A549 (cell line): ENCODE results near the gene SHISA8. TPM values are rescaled to one million over a fixed set of nuclear protein-coding genes. Genes with fewer than 3 reads are reported as not detected.

Experiments used
- ATAC-seq, 2 experiments: fragments of 200-7000 bp in 1 of 2; fragments of >200 bp in 1 of 2; cut with Nextera tagmentation in 1 of 2; cut with Tn5 transposase in 1 of 2; 3 replicates each; pipeline versions ENCODE4 v1.8.0 to v1.9.1; 2018 to 2020; ENCODE audit warnings: mild to moderate bottlenecking in 1 of 2, moderate library complexity in 1 of 2
- CTCF ChIA-PET: fragments of 300-600 bp; sonication (Branson Sonifier 250); formaldehyde crosslinking; extraction: SDS; loops from one replicate; lab custom pipeline; 2021; ENCODE audit warnings: antibody characterized with exemption, inconsistent platforms; lab: Yijun Ruan, JAX
- POLR2A ChIA-PET: fragments of 350-600 bp; formaldehyde crosslinking; extraction: SDS; loops from one replicate; lab custom pipeline; 2021; ENCODE audit warnings: antibody characterized with exemption, inconsistent platforms; lab: Yijun Ruan, JAX
- DNase-seq, 2 experiments: peaks; one replicate each; pipeline versions ENCODE4 v3.0.0 to v3.0.0-alpha.2; 2011 to 2016; ENCODE audit warnings: low read depth in 1 of 2, low spot score in 1 of 2
- FAIRE-seq: peaks from 2 replicates; lab custom pipeline; 2011; peaks lifted over from hg19 to GRCh38; lab: Jason Lieb, UNC
- H3K27ac ChIP-seq, 2 experiments: fragments of >200 bp; sonication (Bioruptor Twin); formaldehyde crosslinking; 3 replicates each; pipeline ENCODE4 v1.5.1; 2016 to 2017
- H3K4me1 ChIP-seq: fragments of >200 bp; sonication (Bioruptor Twin); formaldehyde crosslinking; 3 replicates; pipeline ENCODE4 v1.6.1; 2016
- H3K4me2 ChIP-seq: fragments of >200 bp; sonication (Bioruptor Twin); formaldehyde crosslinking; 3 replicates; pipeline ENCODE4 v1.6.1; 2016
- H3K4me3 ChIP-seq: fragments of >200 bp; sonication (Bioruptor Twin); formaldehyde crosslinking; 3 replicates; pipeline ENCODE4 v1.5.1; 2016
- H3K9me3 ChIP-seq: fragments of >200 bp; sonication (Bioruptor Twin); formaldehyde crosslinking; 3 replicates; pipeline ENCODE4 v1.6.1; 2016
- CHD2 ChIP-seq: fragments of 150-350 bp; IDR thresholded peaks from 2 replicates; pipeline ENCODE4 v1.6.1; 2014; ENCODE audit warnings: low read length; ENCODE audit not compliant: partially characterized antibody
- CHD4 ChIP-seq: fragments of 200-600 bp; sonication (generic); IDR thresholded peaks from 2 replicates; pipeline ENCODE4 v1.6.1; 2016; ENCODE audit warnings: antibody characterized with exemption, mild to moderate bottlenecking, borderline replicate concordance
- CTCF ChIP-seq: fragments of >200 bp; sonication (Bioruptor Twin); formaldehyde crosslinking; IDR thresholded peaks from 3 replicates; pipeline ENCODE4 v1.5.1; 2016
- E2F6 ChIP-seq: IDR thresholded peaks from 2 replicates; pipeline ENCODE4 v1.6.1; 2012; ENCODE audit warnings: low read depth, borderline replicate concordance
- EHF ChIP-seq: fragments of 250-450 bp; sonication (Bioruptor Pico); IDR thresholded peaks from 2 replicates; pipeline ENCODE4 v1.5.0; 2020; ENCODE audit warnings: mild to moderate bottlenecking
- FOXS1 ChIP-seq: fragments of 250-450 bp; sonication (Bioruptor Pico); IDR thresholded peaks from 2 replicates; pipeline ENCODE4 v1.5.0; 2020; ENCODE audit warnings: mild to moderate bottlenecking, moderate library complexity
- GATA3 ChIP-seq: IDR thresholded peaks from 2 replicates; pipeline ENCODE4 v1.6.1; 2012; ENCODE audit warnings: borderline replicate concordance
- HEYL ChIP-seq: fragments of 250-450 bp; sonication (Bioruptor Pico); IDR thresholded peaks from 2 replicates; pipeline ENCODE4 v1.8.0; 2021; ENCODE audit warnings: mild to moderate bottlenecking, moderate library complexity
- HOXA7 ChIP-seq: fragments of 250-450 bp; sonication (Bioruptor Pico); IDR thresholded peaks from 2 replicates; pipeline ENCODE4 v1.5.0; 2020; ENCODE audit warnings: mild to moderate bottlenecking, moderate library complexity
- HOXB13 ChIP-seq: fragments of 250-450 bp; sonication (Bioruptor Pico); IDR thresholded peaks from 2 replicates; pipeline ENCODE4 v1.5.0; 2020; ENCODE audit warnings: low read depth, mild to moderate bottlenecking, moderate library complexity
- HOXB5 ChIP-seq: fragments of 250-450 bp; sonication (Bioruptor Pico); IDR thresholded peaks from 2 replicates; pipeline ENCODE4 v1.5.0; 2020; ENCODE audit warnings: mild to moderate bottlenecking, moderate library complexity
- JUN ChIP-seq, 2 experiments: fragments of >200 bp; sonication (Bioruptor Twin); formaldehyde crosslinking; IDR thresholded peaks; 2 replicates in 1 of 2; 3 replicates in 1 of 2; pipeline ENCODE4 v1.6.1; 2016 to 2017
- JUNB ChIP-seq: fragments of >200 bp; sonication (Bioruptor Twin); formaldehyde crosslinking; IDR thresholded peaks from 2 replicates; pipeline ENCODE4 v1.6.1; 2016
- KDM1A ChIP-seq: fragments of 200-600 bp; sonication (generic); IDR thresholded peaks from 2 replicates; pipeline ENCODE4 v1.6.1; 2016; ENCODE audit warnings: low read depth, mild to moderate bottlenecking
- KDM5A ChIP-seq: fragments of 200-600 bp; sonication (generic); IDR thresholded peaks from 2 replicates; pipeline ENCODE4 v1.6.1; 2016; ENCODE audit warnings: antibody characterized with exemption, mild to moderate bottlenecking
- MAFK ChIP-seq: fragments of 450-650 bp; IDR thresholded peaks from 2 replicates; pipeline ENCODE4 v1.6.1; 2014; ENCODE audit not compliant: partially characterized antibody
- MAX ChIP-seq: IDR thresholded peaks from 2 replicates; pipeline ENCODE4 v1.6.1; 2012
- MAZ ChIP-seq: fragments of 150-350 bp; IDR thresholded peaks from 2 replicates; pipeline ENCODE4 v1.6.1; 2014; ENCODE audit warnings: antibody characterized with exemption, low read depth, low read length, borderline replicate concordance
- MYC ChIP-seq: IDR thresholded peaks from 2 replicates; pipeline ENCODE4 v1.6.1; 2012; ENCODE audit warnings: mild to moderate bottlenecking, inconsistent platforms, low read length, improper control_type of control experiment, borderline replicate concordance
- NPAS2 ChIP-seq: fragments of 250-450 bp; sonication (Bioruptor Pico); IDR thresholded peaks from 2 replicates; pipeline ENCODE4 v1.8.0; 2022; ENCODE audit warnings: mild to moderate bottlenecking, moderate library complexity, borderline replicate concordance
- POLR2AphosphoS2 ChIP-seq: conservative IDR thresholded peaks from 2 replicates; pipeline ENCODE4 v1.6.1; 2012; ENCODE audit warnings: low read length, improper control_type of control experiment, inconsistent platforms
- RFX5 ChIP-seq: fragments of 450-650 bp; IDR thresholded peaks from 2 replicates; pipeline ENCODE4 v1.7.1; 2014; ENCODE audit warnings: antibody characterized with exemption, mild to moderate bottlenecking, moderate library complexity
- RNF2 ChIP-seq: fragments of 200-600 bp; sonication (generic); IDR thresholded peaks from 2 replicates; pipeline ENCODE4 v1.6.1; 2016; ENCODE audit warnings: low read depth, mild to moderate bottlenecking, antibody characterized with exemption, moderate library complexity, borderline replicate concordance
- SMC3 ChIP-seq: fragments of >200 bp; sonication (Bioruptor Twin); formaldehyde crosslinking; IDR thresholded peaks from 3 replicates; pipeline ENCODE4 v1.6.1; 2018; ENCODE audit warnings: inconsistent platforms
- TFCP2L1 ChIP-seq: fragments of 250-450 bp; sonication (Bioruptor Pico); IDR thresholded peaks from 2 replicates; pipeline ENCODE4 v1.5.0; 2021; ENCODE audit warnings: mild to moderate bottlenecking
- ZC3H11A ChIP-seq: fragments of 450-650 bp; IDR thresholded peaks from 2 replicates; pipeline ENCODE4 v1.6.1; 2014; ENCODE audit warnings: antibody characterized with exemption, mild to moderate bottlenecking
- ZFP36 ChIP-seq: fragments of 450-650 bp; IDR thresholded peaks from 2 replicates; pipeline ENCODE4 v1.6.1; 2014; ENCODE audit warnings: borderline replicate concordance; ENCODE audit not compliant: partially characterized antibody
- ZNF302 ChIP-seq: fragments of 250-450 bp; sonication (Bioruptor Pico); IDR thresholded peaks from 2 replicates; pipeline ENCODE4 v1.9.0; 2021; ENCODE audit warnings: inconsistent platforms, mild to moderate bottlenecking, moderate library complexity
- WGBS: methylation state at CpG from one replicate; pipeline ENCODE4 v1.1.6; 2017; ENCODE audit errors: missing lambda C conversion rate; 5-methylcytosine and 5-hydroxymethylcytosine counted together
- polyA plus RNA-seq, 4 experiments: library from polyadenylated mRNA; depleted of rRNA in 3 of 4; stranded (reverse); fragments of >200 nt; fragmentation: RNase III in 1 of 4; extraction: RNeasy Plus Mini Kit Qiagen cat#74134 plus additional on column Dnase treatment in 1 of 4; gene quantifications; 2 replicates in 3 of 4; 3 replicates in 1 of 4; pipeline ENCODE4 v1.2.3, GENCODE V29; 2011 to 2017

The SHISA8 gene
- polyA plus RNA-seq, 2 of the 4 experiments (the other 2 are of a cell fraction) = 0.15 TPM; not detected in 1

- ATAC-seq (no peak), FAIRE-seq (no peak)
- CTCF ChIA-PET = interaction anchor here (0.8 to 2.6 kb wide), 5 partner anchors 38 to 206 kb away, joined by 3 to 10 read pairs (median 4); no protein-coding TSS in a partner anchor
- TF ChIP-seq E2F6 = no peak
- TF ChIP-seq TFCP2L1 (CRISPR knock-in tag) = no peak
- no peak for TF ChIP-seq RFX5
- TF ChIP-seq RNF2 = no peak
- TF ChIP-seq KDM1A = no peak
- no peak for TF ChIP-seq JUNB
- TF ChIP-seq MYC = no peak
- no peak for TF ChIP-seq SMC3
- no peak for TF ChIP-seq KDM5A
- TF ChIP-seq MAFK = no peak
- TF ChIP-seq ZFP36 = no peak
- TF ChIP-seq EHF (CRISPR knock-in tag) = no peak
- TF ChIP-seq HOXB5 (CRISPR knock-in tag) = no peak
- TF ChIP-seq CHD2 = no peak
- no peak for TF ChIP-seq MAZ
- TF ChIP-seq ZNF302 (CRISPR knock-in tag) = no peak
- TF ChIP-seq GATA3 = no peak
- TF ChIP-seq FOXS1 (CRISPR knock-in tag) = no peak
- TF ChIP-seq, all 56 proteins: peak for 0
- Histone ChIP-seq H3K4me3 (no peak overlapping the region), H3K27ac (no peak overlapping the region), H3K4me1 (no peaks in the 10 kb centered on the region), H3K4me2 (no peak overlapping the region), H3K9me3 (no peaks in the 10 kb centered on the region)
- POLR2A ChIA-PET = no interaction called here
- WGBS = 100% methylated on average over 3 of the region's 15 CpGs
- DNase-seq = no peak
Measured at GRCh38 chr22:41902932-41903421, 11.9 kb downstream of the SHISA8 start.

GRCh38 chr22:41902016-41902415 is 12.9 kb downstream of the SHISA8 start:
- FAIRE-seq = no peak
- TF ChIP-seq NPAS2 (CRISPR knock-in tag) (no peak), JUNB (no peak), CTCF (no peak), HEYL (no peak), ZFP36 (no peak), HOXA7 (no peak), ZNF302 (CRISPR knock-in tag) (no peak), POLR2AphosphoS2 (no peak), E2F6 (no peak), FOXS1 (CRISPR knock-in tag) (no peak), KDM1A (no peak), CHD2 (no peak), ZC3H11A (no peak), MAX (no peak), CHD4 (no peak), JUN (IDR thresholded peaks at IDR 0.05) (no peak), HOXB13 (no peak), HOXB5 (CRISPR knock-in tag) (no peak), MAFK (no peak)
- TF ChIP-seq, all 56 proteins: peak for 0
- Histone ChIP-seq H3K4me1 (no peaks in the 10 kb centered on the region), H3K4me3 (no peak overlapping the region), H3K27ac (no peak overlapping the region), H3K9me3 (no peaks in the 10 kb centered on the region), H3K4me2 (no peak overlapping the region)
- WGBS = 100% methylated on average over 4 of the region's 7 CpGs
- CTCF ChIA-PET = interaction anchor here (1.1 to 2.6 kb wide), 3 partner anchors 23 to 205 kb away, joined by 3 to 10 read pairs (median 6); no protein-coding TSS in a partner anchor
- DNase-seq (no peak), ATAC-seq (no peak)
- POLR2A ChIA-PET = no interaction called here
